ENCODE data around the gene INSIG1.

DNA sequence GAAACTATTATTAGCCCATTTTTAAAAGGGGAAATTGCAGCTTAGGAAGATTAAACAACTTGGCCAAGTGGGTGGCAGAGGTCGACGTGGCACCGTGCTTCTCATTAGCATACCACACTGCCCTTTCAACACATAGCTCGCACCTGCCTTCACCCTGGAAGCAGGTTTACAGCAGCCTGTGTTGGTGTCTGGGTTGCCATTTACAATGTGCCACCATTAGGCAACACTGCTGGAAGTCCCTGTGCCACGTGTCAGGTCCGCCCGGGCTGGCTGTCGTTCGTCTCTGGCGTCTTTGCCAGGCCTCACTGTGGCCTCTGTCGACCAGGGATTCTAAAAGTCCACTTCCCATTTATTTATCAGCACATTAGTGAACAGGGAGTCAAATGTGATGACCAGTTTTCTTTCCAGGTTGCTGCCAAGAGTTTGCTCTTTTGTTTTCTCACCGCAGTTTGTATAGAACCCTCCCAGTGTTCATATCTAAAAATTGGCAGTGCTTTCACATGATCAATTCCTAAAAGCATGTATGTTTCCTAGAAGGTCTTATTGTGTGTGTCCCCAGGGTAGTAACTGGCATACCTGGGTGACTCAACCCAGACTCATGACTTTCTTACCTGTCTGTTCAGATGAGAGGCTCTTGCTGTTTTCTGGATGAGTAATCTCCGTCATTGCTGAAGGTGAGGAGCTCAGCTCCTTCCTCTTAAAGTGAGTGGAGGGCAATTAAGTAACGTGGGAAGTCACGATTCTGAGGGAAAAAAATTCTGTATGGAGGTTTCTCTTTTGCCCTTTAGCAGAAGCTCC is 9.2 kb downstream of the INSIG1 start:
- TF ChIP-seq CTCF (IDR thresholded peaks at IDR 0.05 in 2 of 3, conservative IDR thresholded peaks at IDR 0.05 in 1 of 3; ENCODE audit: borderline replicate concordance in 1 of 3, insufficient read depth in 1 of 3, low read depth in 2 of 3, low read length in 2 of 3) (no peak), EZH2 (IDR thresholded peaks at IDR 0.05) (no peak), POLR2A (IDR thresholded peaks at IDR 0.05; ENCODE audit: borderline replicate concordance, extremely low read depth, insufficient read depth, insufficient read length) (no peak), SP1 (IDR thresholded peaks at IDR 0.05; ENCODE audit: low read depth) (peak; percentile 52), EZH2phosphoT487 (IDR thresholded peaks at IDR 0.05; ENCODE audit: borderline replicate concordance) (no peak), CEBPB (IDR thresholded peaks at IDR 0.05; ENCODE audit: low read depth) (no peak), REST (IDR thresholded peaks at IDR 0.05; ENCODE audit: low read depth) (no peak)
- TF ChIP-seq, protein P1, sequence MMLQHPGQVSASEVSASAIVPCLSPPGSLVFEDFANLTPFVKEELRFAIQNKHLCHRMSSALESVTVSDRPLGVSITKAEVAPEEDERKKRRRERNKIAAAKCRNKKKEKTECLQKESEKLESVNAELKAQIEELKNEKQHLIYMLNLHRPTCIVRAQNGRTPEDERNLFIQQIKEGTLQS (IDR thresholded peaks at IDR 0.05) = no peak

Data from HCT116 (cell line).